Stimulated activated CD8-positive, alpha-beta memory T cell treated with anti-CD3 and anti-CD28 coated beads, Interleukin-7, amount 100 ng/mL, for 48 hours (primary cell): ENCODE data around the gene TEX52.
A peak's percentile ranks its signal among the peaks of the same experiment; 100 is the strongest.

Source experiments
- DNase-seq, 2 donors: peaks; one replicate each; pipeline ENCODE4 v3.0.0-alpha.2; 2020; ENCODE audit warnings: low read depth in 1 of 2; ENCODE audit errors: extremely low read depth in 1 of 2

The TEX52 gene

DNA sequence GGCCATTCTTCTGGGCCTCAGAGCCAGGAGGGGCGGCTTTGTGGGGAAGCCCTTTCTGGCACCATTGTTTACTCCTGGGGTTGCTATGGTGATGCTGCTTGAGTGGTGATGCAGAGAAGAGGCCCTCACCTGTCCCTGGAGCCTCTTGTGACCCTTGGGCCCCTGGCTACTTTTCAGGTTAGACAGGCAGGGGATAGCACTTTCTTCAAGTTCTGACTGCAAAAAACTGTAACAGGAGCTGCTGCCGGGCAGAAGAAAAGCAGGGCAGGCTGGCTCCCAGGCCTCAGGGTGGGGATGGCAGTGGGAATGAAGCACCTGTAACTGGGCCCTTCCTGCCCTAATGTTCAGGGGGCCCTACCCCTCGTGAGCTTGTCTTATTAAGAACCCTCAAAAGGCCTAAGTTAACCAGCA lies at the start of gene TEX52:
TEX52 (minus strand) TSS at position 19 of the 411 bp plus-strand sequence; CDS start at position 6, 13 bp downstream.
- DNase-seq = no peak

DNA sequence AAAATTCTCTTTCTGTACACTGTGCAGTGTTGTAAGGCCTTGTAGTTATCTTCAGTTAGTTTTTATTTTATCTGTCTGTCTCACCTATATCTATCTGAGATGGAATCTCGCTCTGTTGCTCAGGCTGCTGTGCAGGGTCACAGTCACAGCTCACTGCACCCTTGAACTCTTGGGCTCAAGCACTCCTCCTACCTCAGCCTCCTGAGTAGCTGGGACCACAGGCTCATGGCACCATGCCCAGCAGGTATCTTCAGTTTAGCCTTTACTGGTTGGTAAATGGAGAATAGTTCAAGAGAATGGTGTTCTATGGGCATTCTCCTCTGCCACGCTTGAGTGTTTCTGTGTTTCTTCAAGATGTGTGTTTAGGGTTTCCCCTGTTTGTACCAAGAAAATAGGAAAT lies 47.4 kb upstream of the TEX52 start:
- DNase-seq = no peak

- no peak for DNase-seq
These were observed 45.5 kb upstream of the TEX52 start for GRCh38 chr12:2902272-2902880.

GRCh38 chr12:2900642-2901041 lies 43.8 kb upstream of the TEX52 start:
- DNase-seq = no peak

DNA sequence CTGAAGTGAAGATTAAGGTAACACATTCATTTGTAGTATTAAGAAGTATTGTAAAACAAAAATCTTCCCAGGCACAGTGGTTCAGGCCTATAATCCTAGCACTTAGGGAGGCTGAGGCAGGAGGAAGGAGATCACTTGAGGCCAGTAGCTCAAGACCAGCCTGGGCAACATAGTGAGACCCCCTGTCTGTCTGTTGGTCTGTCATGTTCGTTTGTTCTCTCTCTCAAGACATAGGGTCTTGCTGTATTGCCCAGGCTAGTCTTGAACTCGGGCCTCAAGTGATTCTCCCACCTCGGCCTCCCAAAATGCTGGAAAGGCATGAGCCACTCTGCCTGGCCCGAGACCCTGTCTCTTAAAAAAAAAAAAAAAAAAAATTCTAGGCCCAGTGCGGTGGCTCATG lies 40.6 kb upstream of the TEX52 start:
- no peak for DNase-seq

- no peak for DNase-seq
These were observed 38.7 kb upstream of the TEX52 start for GRCh38 chr12:2895511-2895910.

GRCh38 chr12:2895051-2895451 lies 38.2 kb upstream of the TEX52 start:
- no peak for DNase-seq

DNA sequence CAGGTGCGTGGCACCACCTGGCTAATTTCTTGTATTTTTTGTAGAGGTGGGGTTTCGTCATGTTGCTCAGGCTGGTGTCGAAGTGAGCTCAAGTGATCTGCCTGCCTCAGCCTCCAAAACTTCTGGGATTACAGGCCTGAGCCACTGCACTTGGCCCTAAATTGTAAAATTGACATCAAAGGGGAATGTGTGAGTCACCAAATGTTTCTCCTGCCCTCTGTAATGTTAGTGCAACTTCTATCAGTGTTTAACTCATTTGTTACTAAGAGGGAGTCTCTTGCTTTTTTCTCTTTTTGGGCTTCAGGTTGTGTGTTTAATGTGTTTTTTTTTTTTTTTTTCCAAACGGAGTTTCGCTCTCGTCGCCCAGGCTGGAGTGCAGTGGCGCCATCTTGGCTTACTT lies 36.2 kb upstream of the TEX52 start:
- no peak for DNase-seq

- DNase-seq = no peak
These were observed 35.4 kb upstream of the TEX52 start for GRCh38 chr12:2892246-2892645.

GRCh38 chr12:2891240-2892053 lies 34.6 kb upstream of the TEX52 start:
- DNase-seq = no peak

- peak; percentile 92 to 95 for DNase-seq
These were observed 33.8 kb upstream of the TEX52 start, which contains the start of gene TULP3 for GRCh38 chr12:2890388-2891239. TSS of gene TULP3 (plus strand) at chr12:2890891. CDS start at chr12:2890948, 57 bp downstream.

GRCh38 chr12:2890001-2890387 lies 33.2 kb upstream of the TEX52 start:
- no peak for DNase-seq

- DNase-seq = no peak
These were observed 30.1 kb upstream of the TEX52 start for GRCh38 chr12:2886768-2887450.

- DNase-seq = no peak
These were observed 28.0 kb upstream of the TEX52 start for GRCh38 chr12:2884810-2885209.

- no peak for DNase-seq
These were observed 23.0 kb upstream of the TEX52 start for GRCh38 chr12:2879853-2880252.

- DNase-seq = no peak
These were observed 21.3 kb upstream of the TEX52 start for GRCh38 chr12:2877953-2878732.

DNA sequence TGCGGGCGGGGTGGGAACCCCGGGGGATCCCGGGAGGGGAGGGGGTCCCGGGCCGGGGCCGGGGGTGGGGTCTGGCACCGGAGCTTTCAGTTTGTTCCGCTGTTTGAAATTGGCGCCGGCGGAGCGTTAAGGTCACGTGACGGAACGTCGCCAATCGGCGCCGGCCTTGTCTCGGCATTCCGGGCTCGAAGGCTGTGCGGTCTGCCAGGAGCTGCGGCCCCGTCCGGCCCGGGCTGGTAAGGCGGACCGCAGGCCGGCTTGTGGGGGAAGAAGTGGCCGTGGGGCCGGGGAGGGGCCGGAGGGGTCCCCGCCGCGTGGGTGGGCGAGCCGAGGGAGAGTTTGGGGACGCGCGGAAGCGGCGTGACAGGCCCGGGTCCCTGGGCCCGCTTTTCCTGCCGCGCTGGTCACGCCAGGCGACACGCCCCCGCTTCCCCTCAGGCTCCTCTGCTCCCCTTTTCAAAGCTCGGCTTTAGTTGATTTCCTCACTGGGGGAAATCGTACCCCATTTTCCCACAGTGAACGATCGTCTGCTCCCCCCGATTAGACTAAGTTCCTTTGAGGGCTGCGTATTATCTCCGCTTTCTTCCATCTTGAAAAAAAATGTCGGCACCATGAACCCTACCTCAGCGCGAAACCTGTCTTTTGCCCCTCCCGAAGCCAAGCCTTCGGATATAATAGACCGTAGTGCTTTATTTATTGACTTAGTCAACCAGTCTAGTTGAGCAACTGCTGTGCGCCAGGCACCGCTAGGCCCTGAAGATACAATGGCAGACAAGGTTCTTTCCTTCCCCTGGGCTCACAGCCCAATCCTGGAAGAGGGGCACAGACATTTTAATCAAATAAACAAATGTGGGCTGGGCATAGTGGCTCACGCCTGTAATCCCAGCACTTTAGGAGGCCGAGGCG lies 20.5 kb upstream of the TEX52 start, which contains the start of the genes FOXM1 and RHNO1:
FOXM1 (minus strand) TSS at position 128 of the 906 bp plus-strand sequence. CDS start 2,696 bp downstream, outside the sequence.
RHNO1 (plus strand) TSS at position 177 of the 906 bp plus-strand sequence. CDS start 8,144 bp downstream, outside the sequence.
- DNase-seq = peak; percentile 67 to 79

DNA sequence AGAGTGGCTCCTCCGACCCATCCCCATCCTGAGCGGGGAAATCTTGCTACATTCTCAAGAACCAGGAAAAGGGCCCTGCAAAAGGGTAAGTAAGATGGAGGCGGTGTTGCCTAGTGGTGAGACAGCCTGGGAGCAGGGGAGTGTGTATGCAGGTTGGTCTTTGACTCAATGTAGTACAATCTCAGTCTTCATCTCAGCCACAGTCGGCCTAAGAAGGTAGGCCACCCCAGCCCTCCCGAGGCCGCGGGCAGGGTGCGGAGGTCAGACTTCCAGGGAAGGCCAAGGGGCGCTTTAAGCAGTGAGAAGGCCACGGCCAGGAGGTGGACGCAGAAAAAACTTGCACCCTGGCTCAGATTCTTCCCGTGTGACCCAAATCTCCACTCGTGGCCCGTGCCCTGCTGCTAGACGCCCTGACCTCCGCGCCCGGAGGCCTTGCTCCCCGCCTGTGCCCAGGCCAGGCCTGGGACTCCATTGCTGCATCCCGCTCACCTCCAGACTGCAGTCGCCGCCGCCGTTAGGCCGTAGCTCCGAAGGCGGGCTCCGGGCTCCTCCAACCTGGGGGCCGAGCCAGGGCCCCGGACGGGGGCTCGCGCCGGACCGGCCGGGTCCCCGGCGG lies 19.7 kb upstream of the TEX52 start:
- no peak for DNase-seq
